GM18519 (cell line): Measurements from ENCODE around the gene GRIK5.
"Not testable (repeated sequence)": the region's sequence is repeated elsewhere in the genome, so short reads cannot be mapped to it uniquely, and the experiment has no call there.

Experiments
- ATAC-seq: cut with Tn5 transposase; IDR thresholded peaks from one replicate; pipeline ENCODE4 v1.9.1; 2021; ENCODE audit warnings: mild to moderate bottlenecking, moderate library complexity; ENCODE audit not compliant: unreplicated experiment, low FRiP score

The GRIK5 gene

DNA sequence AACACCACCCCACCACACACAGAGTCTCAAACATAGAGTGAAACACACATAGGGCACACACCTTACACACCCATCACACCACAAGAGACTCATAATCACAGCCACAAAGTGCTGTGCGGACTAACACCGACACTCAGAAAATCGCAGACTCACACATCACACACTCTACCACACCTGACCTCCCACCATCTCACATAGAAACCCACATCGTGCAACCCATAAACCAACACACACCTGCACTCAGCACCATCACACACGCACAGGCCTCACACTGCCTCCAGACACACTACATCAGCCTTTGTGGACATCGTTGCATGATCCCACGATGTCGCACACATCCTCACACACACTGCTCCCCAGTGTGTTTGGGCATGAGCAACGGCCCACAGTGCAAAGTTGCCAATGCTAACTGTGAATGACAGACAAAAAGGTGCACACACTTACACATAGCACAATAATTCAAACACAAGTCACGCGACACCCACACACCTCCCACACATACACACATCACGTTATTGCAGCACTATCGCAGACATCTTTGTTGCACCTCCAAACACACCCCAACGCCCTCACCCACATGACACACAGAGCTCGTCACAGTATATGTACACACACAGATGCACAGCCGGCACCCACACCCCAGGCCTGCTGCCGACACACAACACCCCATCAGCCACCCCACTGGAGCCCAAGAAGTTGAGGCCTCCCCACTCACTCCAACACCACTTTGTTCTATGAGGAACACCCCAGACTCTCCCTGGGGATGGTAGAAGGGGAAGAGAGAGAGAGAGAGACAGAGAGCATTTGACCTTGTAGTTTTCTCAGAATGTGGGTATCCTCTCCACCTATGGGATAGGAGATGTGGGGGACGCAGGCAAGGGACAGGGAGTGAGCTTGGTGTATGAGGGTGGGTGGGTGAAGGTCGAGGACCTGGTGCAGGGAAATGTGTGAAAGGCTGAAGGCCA lies 74.7 kb downstream of the GRIK5 start:
- no peak for ATAC-seq

DNA sequence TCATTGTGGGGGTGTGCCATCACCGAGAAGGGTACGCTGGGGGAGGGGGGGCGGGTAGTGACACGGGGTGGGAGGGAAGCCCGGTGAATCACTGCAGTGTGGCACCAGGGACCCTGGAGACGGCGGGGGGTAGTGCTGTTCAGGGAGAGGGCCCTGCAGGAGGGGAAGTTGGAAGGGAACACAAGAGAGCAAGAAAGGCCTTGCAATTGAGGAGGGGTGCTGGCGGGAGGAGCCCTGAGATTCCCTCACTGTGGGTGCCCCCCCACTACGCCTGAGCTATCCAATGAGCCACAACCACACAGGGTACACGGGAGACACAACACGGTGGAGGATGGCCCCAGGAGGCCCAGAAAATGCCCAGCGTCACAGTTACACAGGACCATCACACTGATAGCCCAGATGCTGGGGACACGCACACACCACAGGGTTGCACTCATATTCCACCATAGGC lies 75.5 kb downstream of the GRIK5 start:
- no peak for ATAC-seq

DNA sequence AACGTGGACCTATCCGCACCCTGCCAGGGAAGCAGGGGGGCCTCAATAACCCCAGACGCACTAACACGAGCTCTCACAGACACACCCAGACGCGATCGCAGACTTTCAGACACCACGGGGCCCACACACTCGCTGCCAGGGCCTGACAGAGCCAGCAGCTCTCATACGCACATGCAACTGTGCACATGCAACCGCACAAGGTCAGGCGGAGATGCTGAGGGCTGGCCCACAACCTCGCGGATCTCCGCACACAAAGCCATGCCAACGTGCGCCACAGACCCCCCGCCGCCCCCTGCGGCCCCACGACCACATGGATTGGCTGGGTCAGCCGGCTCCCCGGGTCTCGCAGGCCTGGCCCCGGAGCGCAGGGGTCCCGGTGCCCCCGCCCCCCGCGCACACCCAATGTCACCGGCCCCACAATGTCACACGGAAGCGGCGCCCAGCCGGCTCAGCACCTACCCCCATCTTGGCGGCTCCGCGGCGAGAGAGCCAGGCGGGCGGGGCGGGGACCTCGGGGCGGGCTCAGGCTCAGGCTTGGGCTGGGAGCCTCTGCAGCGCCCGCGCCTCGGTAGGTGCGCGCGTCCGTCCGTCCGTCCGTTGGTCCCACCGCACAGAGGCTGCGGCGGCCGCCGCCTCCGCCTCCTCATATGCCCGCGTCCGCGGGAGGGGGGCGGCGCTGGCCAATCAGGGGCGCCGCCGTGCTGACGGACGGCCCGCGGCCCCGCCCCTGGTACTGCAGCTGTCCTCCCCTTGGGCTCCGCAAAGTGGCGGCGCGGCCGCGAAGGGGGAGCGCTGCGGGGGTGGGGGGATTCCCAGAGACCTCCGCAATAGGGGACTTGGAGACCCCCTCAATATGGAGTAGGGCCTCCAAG lies 76.2 kb downstream of the GRIK5 start, which contains the start of gene ATP1A3:
Gene ATP1A3, minus strand, starts transcription at position 619 of the 872 bp plus-strand sequence. Its CDS starts 154 bp downstream, at position 465.
- ATAC-seq = no peak

GRCh38 chr19:41991925-41992569 lies 78.0 kb downstream of the GRIK5 start:
- ATAC-seq = not testable (repeated sequence)

- no peak for ATAC-seq
These were observed 79.0 kb downstream of the GRIK5 start for GRCh38 chr19:41991025-41991424.

GRCh38 chr19:41990615-41991014 lies 79.4 kb downstream of the GRIK5 start:
- no peak for ATAC-seq

DNA sequence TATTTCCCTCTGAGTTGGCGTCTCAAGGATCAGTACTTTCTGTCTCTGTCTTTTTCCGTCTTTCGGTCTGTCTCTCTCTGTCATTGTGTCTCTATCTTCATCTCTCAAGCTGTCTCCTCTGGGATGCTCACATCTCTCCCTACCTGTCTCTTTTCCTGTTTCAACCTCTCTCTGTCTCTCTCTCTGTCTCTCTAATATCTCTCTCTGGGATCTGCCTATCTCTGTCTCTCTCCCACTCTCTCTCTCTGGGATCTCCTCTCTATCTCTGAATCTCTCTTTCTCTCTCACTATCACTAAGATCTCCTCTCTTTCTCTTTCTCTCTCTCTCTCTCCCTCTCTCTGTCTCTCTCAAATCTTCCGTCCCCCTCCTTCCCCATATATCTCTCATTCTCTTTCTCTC lies 80.0 kb downstream of the GRIK5 start:
- ATAC-seq = no peak

- ATAC-seq = no peak
These were observed 81.1 kb downstream of the GRIK5 start for GRCh38 chr19:41988947-41989346.

GRCh38 chr19:41987141-41987860 lies 82.7 kb downstream of the GRIK5 start:
- ATAC-seq = no peak

GRCh38 chr19:41984961-41985360 lies 85.0 kb downstream of the GRIK5 start:
- ATAC-seq = no peak

- ATAC-seq = no peak
These were observed 88.3 kb downstream of the GRIK5 start for GRCh38 chr19:41981724-41982123.

GRCh38 chr19:41978470-41978869 lies 91.5 kb downstream of the GRIK5 start:
- no peak for ATAC-seq

- ATAC-seq = no peak
These were observed 92.1 kb downstream of the GRIK5 start for GRCh38 chr19:41977916-41978315.

DNA sequence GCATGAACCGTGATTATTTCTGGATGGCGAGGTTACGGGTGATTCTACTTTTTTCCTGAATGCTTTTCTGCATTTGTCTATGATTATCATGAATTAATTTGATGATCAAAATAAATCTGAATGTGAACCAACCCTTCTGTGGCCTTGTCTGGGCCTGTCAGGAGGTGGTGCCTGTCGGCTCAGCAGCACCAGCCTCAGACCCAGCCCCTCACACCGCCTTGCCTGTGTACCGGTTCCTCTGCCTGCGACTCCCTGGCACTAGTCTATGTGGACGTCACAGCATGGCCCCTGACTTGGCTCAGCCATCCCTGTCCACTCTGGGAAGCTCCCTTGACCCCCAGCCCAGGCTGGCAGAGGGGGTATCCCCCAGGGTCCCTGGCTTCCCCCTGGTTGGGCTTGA lies 95.4 kb downstream of the GRIK5 start:
- no peak for ATAC-seq

GRCh38 chr19:41971363-41971762 lies 98.6 kb downstream of the GRIK5 start:
- no peak for ATAC-seq

- ATAC-seq = no peak
These were observed 100.1 kb downstream of the GRIK5 start for GRCh38 chr19:41969772-41970458.

- no peak for ATAC-seq
These were observed 101.0 kb downstream of the GRIK5 start for GRCh38 chr19:41968751-41969595.

- ATAC-seq = no peak
These were observed 102.8 kb downstream of the GRIK5 start for GRCh38 chr19:41967054-41967783.
